ENCODE measurements around the gene GOLGA6L2.

GOLGA6L2 gene

GRCh38 chr15:23395832-23396231 lies 51.2 kb downstream of the GOLGA6L2 start:
- DNase-seq (ENCODE audit: low read depth) = no peak
- TF ChIP-seq CTCF (conservative IDR thresholded peaks at IDR 0.05; ENCODE audit: low read length) = no peak
- H3K4me3 ChIP-seq (ENCODE audit: low read length) = no peak overlapping the region

GRCh38 chr15:23395030-23395692 lies 51.9 kb downstream of the GOLGA6L2 start:
- H3K4me3 ChIP-seq (ENCODE audit: low read length) = no peak overlapping the region
- no peak for TF ChIP-seq CTCF (conservative IDR thresholded peaks at IDR 0.05; ENCODE audit: low read length)
- DNase-seq (ENCODE audit: low read depth) = no peak
